ENCODE measurements around the gene NOVA2. TPM values are rescaled to one million over a fixed set of nuclear protein-coding genes. Genes with fewer than 3 reads are reported as not detected.

The NOVA2 gene
- total RNA-seq, 1 experiment from 2014 or later: 11.3 TPM

DNA sequence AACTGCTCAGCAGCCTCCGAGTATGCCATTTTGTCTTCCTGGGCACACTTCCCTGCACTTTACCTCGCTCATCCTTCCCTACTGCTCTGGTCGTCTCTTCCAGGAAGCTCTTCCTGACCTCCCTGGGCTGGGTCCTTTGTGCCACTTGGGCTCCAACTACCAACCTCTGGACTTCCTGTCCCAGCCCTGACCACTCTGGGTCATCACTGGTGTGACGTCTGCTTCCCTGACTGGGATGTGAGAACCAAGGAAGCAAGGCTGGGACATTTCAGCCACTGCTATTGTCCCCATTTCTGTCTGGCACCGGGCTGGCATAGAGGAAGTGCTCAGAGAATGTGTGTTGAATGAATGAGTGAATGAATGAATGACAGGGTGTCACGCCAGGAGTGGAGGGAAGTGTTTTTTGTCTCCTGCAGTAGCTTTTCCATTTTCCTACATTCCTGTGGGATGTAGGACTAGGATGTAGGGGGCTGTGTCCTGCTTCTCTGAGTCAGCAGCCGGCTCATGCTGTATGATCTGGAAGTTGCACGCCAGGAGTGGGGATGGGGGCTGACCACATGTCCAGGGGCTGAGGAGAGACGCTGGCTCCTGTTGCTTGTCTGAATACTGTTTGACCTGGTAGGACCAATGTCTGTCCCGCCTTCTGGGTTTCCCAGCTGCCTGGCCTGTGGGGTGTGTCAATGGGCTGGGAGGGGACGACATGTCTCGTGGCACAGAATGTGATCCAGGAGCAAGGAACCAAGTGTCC, 14.7 kb downstream of the NOVA2 start (continued):
- TF ChIP-seq ZNF281 (CRISPR knock-in tag; IDR thresholded peaks at IDR 0.05) (no peak), NR2C2 (CRISPR knock-in tag; IDR thresholded peaks at IDR 0.05) (no peak), ETV6 (CRISPR knock-in tag; IDR thresholded peaks at IDR 0.05) (no peak), MAX (CRISPR knock-in tag; IDR thresholded peaks at IDR 0.05) (no peak), KAT7 (CRISPR knock-in tag; IDR thresholded peaks at IDR 0.05; ENCODE audit: borderline replicate concordance) (no peak), ZNF423 (CRISPR knock-in tag; IDR thresholded peaks at IDR 0.05) (no peak), ESRRA (CRISPR knock-in tag; IDR thresholded peaks at IDR 0.05; ENCODE audit: borderline replicate concordance) (no peak), TP53 (CRISPR knock-in tag; IDR thresholded peaks at IDR 0.05) (no peak)
- TF ChIP-seq, protein P1, sequence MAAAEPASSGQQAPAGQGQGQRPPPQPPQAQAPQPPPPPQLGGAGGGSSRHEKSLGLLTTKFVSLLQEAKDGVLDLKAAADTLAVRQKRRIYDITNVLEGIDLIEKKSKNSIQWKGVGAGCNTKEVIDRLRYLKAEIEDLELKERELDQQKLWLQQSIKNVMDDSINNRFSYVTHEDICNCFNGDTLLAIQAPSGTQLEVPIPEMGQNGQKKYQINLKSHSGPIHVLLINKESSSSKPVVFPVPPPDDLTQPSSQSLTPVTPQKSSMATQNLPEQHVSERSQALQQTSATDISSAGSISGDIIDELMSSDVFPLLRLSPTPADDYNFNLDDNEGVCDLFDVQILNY (CRISPR knock-in tag; IDR thresholded peaks at IDR 0.05): no peak
- TF ChIP-seq, protein P2, sequence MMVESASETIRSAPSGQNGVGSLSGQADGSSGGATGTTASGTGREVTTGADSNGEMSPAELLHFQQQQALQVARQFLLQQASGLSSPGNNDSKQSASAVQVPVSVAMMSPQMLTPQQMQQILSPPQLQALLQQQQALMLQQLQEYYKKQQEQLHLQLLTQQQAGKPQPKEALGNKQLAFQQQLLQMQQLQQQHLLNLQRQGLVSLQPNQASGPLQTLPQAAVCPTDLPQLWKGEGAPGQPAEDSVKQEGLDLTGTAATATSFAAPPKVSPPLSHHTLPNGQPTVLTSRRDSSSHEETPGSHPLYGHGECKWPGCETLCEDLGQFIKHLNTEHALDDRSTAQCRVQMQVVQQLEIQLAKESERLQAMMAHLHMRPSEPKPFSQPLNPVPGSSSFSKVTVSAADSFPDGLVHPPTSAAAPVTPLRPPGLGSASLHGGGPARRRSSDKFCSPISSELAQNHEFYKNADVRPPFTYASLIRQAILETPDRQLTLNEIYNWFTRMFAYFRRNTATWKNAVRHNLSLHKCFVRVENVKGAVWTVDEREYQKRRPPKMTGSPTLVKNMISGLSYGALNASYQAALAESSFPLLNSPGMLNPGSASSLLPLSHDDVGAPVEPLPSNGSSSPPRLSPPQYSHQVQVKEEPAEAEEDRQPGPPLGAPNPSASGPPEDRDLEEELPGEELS (CRISPR knock-in tag; IDR thresholded peaks at IDR 0.05): no peak
- TF ChIP-seq, protein P3, sequence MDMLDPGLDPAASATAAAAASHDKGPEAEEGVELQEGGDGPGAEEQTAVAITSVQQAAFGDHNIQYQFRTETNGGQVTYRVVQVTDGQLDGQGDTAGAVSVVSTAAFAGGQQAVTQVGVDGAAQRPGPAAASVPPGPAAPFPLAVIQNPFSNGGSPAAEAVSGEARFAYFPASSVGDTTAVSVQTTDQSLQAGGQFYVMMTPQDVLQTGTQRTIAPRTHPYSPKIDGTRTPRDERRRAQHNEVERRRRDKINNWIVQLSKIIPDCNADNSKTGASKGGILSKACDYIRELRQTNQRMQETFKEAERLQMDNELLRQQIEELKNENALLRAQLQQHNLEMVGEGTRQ (CRISPR knock-in tag; IDR thresholded peaks at IDR 0.05): no peak

DNA sequence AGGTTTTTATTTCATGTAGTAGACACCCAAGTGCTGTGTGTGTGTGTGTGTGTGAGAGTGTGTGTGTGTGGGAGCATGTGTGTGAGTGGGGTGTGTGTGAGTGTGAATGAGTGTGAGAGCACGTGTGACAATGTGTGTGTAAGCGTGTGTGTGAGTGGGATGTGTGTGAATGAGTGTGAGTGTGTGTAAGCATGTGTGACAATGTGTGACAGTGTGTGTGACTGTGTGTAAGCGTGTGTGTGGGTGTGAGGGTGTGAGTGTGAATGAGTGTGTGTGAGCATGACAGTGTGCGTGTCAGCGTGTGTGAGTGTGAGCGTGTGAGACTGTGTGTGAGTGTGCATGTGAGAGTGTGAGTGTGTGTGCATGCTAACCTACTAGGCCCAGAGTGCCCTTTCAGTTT, 15.3 kb downstream of the NOVA2 start:
- Mint-ChIP-seq H3K36me3 (peaks cover 6% of the 10 kb centered on the region; the same call in 1 of the 2 replicates), H3K27ac (no peak overlapping the region), H3K27me3 (ENCODE audit: low read depth) (peaks cover 83% of the 10 kb centered on the region), H3K4me3 (no peak overlapping the region), H3K9me3 (peaks cover 6% of the 10 kb centered on the region), H3K4me1 (peaks cover 15% of the 10 kb centered on the region)
- DNase-seq (ENCODE audit: low spot score): no peak
- no peak for ATAC-seq
- POLR2A ChIA-PET: no interaction called here
- CTCF ChIA-PET: no interaction called here
- peak; percentile 97; the same call in 1 of the 2 replicates for TF ChIP-seq ZBTB43 (CRISPR knock-in tag; IDR thresholded peaks at IDR 0.05)
- TF ChIP-seq PREB (CRISPR knock-in tag; IDR thresholded peaks at IDR 0.05; ENCODE audit: borderline replicate concordance): no peak
